RCC 7860 (cell line): ENCODE data around the gene C17orf100.
"Not testable (repeated sequence)": the region's sequence is repeated elsewhere in the genome, so short reads cannot be mapped to it uniquely, and the experiment has no call there.

ENCODE experiments used
- DNase-seq: peaks from one replicate; pipeline ENCODE4 v3.0.0-alpha.2; 2015; ENCODE audit warnings: low spot score
- FAIRE-seq: peaks from 2 replicates; lab custom pipeline; 2012; peaks lifted over from hg19 to GRCh38; lab: Jason Lieb, UNC

Gene C17orf100

DNA sequence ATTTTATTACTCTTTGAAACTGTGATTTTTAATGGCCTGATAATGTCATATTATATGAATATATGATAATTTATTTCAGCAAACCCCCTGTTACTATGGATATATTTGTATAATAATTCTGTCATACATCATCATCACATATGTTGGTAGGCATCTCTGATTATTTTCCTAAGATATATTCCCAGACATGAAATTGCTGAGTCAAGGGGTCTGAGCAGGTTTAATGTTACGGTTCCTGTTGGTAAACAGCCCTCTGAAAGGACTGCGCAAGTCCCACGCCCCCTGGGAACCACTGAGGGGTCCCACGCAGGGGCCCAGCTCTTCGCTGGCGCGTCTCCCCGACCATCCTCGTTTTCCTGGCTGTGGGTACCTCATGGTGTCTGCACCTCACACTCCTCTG, 37.4 kb downstream of the C17orf100 start:
- FAIRE-seq (no peak), DNase-seq (no peak)

DNA sequence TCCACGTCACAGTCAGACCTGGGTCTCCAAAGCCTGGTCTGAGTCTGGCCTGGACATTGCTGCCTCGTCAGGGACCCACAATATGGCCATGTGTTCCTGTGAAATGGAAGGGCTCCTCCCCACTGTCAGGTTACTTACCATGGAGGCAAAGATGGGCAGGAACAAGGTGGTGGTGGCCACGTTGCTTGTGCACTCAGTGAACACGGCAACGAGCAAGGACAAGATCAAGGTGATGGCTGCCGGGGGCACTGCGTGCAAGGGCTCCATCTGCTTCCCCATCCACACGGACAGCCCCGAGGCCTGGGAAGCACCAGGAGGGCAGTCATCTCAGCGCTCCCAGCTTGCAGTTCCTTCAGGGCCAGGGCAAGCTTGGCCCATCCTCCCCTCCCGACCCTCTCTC, 39.1 kb downstream of the C17orf100 start:
- DNase-seq = no peak
- FAIRE-seq = no peak

DNA sequence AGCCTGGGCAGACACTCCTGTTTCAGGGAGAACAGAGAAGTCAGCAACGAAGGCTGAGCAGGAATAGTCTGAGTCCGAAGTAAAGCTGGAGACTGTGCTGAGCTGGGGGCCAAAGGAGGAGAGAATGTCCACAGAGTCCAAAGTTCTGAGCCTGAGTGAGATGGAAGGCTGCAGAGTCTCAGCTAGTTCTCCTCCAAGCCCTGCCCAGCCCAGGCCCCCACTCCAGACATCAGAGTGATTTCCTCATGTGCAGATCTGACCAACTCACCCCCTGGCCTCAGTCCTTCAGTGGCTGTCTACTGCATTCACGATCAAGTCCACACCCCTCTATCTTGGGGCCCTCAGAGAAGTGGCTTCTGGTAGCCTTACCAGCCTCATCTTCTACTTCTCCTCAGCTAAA, 40.0 kb downstream of the C17orf100 start:
- DNase-seq = no peak
- FAIRE-seq = no peak

DNA sequence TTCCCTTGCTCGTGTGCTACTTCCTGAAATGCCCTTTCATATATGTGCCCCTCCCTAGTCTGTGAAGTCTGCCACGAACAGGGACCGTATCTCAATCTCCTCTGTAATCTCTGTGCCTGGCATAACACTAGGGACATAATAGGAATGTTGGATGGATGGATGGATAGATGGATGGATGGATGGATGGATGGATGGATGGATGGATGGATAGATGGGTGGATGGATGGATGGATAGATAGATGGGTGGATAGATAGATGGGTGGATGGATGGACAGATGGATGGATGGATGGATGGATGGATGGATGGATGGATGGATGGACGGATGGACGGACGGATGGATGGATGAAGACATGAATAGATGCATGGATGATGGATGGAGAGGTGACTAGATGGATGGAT, 40.4 kb downstream of the C17orf100 start:
- not testable (repeated sequence) for DNase-seq, FAIRE-seq

DNA sequence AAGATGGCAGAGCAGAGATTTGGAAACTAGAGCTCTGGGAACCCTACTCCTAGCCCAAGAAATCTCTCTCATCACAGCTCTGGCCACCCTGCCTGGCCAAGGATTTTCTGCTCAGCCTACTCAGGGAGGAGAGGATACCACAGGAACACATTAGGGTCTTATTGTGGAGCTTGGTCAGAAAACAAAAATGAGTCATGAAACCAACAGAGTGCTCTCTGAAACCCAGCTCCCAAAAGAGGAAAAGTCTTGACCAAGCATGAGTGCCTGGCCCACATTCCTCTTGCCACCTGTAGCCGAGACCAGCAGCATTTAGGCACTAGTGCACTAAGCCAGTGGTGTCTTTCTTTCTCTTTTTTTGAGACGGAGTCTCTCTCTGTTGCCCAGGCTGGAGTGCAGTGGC, 43.5 kb downstream of the C17orf100 start:
- FAIRE-seq = no peak
- DNase-seq = no peak

DNA sequence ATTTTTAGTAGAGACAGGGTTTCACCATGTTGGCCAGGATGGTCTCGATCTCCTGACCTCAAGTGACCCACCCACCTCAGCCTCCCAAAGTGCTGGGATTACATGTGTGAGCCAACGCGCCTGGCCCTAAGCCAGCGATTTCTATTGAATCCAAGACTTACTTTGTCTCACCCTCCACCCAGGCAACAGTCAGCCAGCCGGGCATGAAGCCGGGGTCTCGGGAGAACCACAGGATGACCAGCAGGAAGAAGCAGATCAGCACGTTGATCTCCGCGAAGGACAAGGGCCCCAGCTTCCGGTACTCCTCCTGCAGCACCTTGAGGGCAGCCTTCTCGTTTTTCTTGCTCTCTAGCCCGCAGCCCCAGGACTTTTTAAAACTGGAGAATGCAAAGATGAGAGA, 44.0 kb downstream of the C17orf100 start:
- FAIRE-seq (no peak), DNase-seq (no peak)

DNA sequence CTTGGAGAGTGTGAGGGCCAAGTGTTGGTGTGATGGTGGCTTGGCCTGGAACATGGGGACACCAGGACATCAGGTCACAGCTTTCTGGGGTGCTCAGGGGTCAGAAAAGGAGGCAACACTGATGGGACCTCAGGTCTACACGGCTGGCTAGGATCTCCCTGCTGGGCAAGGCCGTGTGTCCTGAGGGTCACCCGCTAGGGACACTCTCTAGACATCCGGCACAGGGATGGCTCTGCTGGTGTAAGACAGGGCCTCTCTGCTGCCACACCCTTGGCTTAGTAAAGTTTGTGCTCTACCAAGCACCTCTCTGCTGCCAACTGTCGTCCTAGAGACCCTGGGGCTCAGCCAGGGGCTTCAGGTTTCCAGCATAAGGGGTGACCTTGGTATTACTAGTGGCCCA, 45.3 kb downstream of the C17orf100 start:
- DNase-seq = no peak
- FAIRE-seq = no peak

DNA sequence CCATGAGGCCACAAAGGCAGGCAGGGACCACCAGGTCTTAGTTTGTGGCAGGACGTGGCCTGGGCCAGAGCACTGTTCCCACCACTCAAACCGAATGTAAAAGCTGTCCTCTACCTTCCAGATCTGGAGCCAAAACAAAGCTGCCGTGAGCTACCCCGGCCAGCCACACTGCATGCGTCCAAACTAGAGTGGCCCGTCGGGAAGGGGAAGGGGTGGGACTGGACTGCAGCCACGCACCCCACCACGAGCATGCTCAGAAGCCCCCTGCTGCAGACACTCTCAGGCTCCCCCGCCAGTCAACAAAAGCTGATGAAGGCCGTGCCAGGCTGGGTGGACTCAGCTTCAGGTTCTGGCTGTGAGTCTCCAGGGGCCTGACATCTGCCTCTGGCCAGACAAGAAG, 46.4 kb downstream of the C17orf100 start:
- FAIRE-seq (no peak), DNase-seq (no peak)

DNA sequence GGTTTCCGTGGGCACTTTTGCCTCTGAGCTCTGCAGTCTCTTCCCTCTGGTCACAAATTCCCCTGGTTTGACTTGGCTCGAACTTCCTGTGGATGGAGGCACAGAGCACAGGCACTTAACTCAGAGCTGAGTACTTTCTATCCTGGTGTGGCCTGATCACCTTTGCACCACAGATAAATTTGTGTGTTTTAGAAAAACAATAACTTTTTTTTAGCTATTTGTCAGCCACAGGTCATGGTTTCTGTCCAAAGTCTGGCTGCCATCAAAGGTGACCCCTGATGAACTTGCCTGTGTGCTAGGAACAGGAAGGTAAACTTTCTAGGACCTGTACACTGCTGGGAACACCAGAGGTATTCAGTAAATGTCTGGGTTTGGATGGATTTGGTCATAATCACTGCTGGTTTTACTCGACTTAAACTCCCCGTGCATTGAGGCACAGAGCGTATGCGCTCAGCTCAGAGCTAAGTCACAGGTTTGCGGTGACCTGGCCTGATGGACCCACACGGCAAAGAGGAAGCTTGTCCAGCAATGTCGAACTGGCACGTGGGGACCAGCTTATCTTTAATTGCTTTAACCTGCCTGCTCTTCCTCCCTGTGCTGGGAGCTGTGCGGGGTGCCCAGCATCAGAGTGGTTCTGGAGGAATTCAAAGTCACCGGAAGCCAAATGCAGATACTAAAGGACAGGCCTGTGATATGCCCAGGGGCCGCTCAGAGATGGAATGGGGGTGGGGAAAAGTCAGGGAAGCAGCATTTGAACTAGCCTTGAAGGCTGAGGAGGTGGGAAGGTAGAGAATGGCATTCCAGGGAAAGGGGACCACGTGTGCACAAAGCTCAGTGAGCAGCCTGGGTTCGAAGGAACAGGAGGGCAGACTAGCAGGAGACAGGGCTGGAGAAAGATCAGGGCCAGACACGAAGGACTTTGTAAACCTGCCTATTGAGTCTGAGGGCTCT, 48.7 kb downstream of the C17orf100 start:
- FAIRE-seq (no peak), DNase-seq (no peak)

DNA sequence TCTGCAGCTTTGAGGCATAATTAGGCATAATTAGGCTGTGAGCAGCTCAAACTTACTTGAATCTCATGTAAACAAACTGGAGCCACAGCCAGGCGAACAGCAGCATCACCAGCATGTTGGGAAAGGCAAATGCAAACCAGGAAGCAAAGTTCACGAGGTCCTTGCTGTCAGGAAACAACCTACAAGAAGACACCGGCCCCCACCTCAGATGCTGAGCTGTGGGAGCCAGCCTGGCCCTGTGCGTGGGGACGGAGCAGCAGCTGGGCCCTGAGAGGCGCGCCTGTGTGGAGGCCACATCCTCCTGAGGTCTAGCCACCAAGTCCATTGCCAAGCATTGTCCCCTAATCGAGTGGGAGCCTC, 49.4 kb downstream of the C17orf100 start:
- DNase-seq (no peak), FAIRE-seq (no peak)

DNA sequence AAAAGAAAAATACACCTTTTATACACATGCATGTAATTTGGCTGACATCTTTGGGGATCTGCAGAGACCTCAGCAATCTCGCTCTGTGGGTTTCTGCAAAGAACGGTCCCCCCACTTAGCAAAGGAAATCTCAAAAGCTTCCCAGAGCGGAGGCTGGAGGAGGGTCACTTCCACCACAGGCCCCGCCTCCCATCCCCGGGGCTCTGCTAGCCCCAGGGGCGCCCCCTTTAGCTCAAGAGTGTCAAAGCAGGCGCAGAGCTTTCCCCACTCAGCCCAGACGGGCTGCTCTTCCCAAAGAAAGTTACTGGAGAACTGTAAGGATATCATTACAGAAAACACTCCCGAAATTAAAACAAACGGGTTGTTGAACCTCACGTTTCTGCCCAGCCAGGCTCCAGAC, 50.2 kb downstream of the C17orf100 start:
- no peak for FAIRE-seq

DNA sequence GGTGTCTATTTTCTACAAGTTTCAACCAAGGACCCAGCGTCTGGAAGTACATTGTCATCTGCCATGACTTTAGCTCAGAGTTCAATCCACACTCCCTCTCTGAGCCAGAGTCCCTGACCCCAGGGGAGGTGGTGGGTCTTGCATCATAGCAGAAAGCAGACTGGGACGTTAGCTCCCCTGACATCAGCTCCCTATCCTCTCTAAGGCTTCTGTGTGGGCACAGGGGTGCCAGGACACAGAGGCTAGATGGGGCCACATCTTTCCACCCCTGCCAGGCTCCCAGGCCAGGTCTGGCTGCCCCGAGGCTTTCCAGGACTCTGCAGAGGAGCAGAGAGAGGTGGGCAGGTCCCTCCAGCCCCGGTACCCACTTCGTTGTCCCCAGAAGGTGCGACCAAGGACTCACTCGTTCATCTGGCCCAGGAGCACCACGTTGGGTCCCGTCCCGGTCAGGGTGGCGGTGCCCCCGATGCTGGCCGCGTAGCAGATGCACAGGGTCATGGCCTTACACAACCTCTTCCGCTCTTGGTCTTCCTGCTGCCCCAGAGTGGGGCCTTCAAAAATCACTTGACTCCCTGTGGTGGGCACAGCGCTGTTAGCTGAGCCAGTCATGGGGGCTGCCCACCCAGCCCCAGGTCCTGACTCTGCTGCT, 51.1 kb downstream of the C17orf100 start:
- DNase-seq (no peak), FAIRE-seq (no peak)

More for the DNA sequence above, 50.2 kb downstream of the C17orf100 start:
- no peak for DNase-seq
